ENCODE measurements around the gene PRR12. TPM values are rescaled to one million over a fixed set of nuclear protein-coding genes. Genes with fewer than 3 reads are reported as not detected.

The PRR12 gene
- total RNA-seq, 4 donors from 2014 or later = 11.6 to 32.7 (median 18.1) TPM

DNA sequence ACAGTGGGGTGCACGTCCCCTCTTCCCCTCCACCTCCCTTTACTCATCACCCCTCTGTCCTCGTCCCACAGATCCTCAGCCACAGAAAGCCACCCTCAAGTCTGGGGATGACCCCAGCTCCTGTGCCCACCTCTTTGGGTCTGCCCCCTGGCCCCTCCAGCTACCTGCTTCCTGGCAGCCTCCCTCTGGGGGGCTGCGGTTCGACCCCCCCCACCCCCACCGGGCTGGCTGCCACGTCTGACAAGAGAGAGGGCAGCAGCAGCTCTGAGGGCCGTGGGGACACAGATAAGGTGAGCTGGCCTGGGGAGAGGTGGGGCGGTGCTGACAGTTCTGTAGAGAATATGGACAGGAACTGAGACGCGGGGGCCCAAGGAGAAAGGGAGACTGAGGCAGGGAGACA is 63.6 kb downstream of the PRR12 start:
- Histone ChIP-seq H3K4me3 (no peak overlapping the region), H3K27ac (no peak overlapping the region), H3K27me3 (no peaks in the 10 kb centered on the region), H3K4me1 (no peaks in the 10 kb centered on the region), H3K36me3 (peaks cover 5 to 100% (median 56%) of the 10 kb centered on the region in 3 donors), H3K9me3 (no peaks in the 10 kb centered on the region)
- 88 to 91% methylated on average over 9 to 10 of the region's 10 CpGs for WGBS, 2 donors
- no peak for TF ChIP-seq POLR2A (IDR thresholded peaks at IDR 0.05)
- TF ChIP-seq EP300 (IDR thresholded peaks at IDR 0.05) = no peak
- TF ChIP-seq CTCF (IDR thresholded peaks at IDR 0.05) = no peak
- DNase-seq (ENCODE audit: low spot score in 2 of 2) = no peak

GRCh38 chr19:49655570-49656455 is 64.8 kb downstream of the PRR12 start:
- H3K4me1 ChIP-seq = no peaks in the 10 kb centered on the region
- 87% methylated on average over 22 to 23 of the region's 23 CpGs for WGBS, 2 donors
- H3K4me3 ChIP-seq = no peak overlapping the region
- peaks cover 5 to 100% (median 49%) of the 10 kb centered on the region in 3 donors for H3K36me3 ChIP-seq
- no peak overlapping the region for H3K27ac ChIP-seq
- H3K27me3 ChIP-seq = no peaks in the 10 kb centered on the region
- no peak for DNase-seq (ENCODE audit: low spot score in 2 of 2)
- TF ChIP-seq POLR2A (IDR thresholded peaks at IDR 0.05) (no peak), CTCF (IDR thresholded peaks at IDR 0.05) (no peak), EP300 (IDR thresholded peaks at IDR 0.05) (no peak)
- H3K9me3 ChIP-seq = no peaks in the 10 kb centered on the region

DNA sequence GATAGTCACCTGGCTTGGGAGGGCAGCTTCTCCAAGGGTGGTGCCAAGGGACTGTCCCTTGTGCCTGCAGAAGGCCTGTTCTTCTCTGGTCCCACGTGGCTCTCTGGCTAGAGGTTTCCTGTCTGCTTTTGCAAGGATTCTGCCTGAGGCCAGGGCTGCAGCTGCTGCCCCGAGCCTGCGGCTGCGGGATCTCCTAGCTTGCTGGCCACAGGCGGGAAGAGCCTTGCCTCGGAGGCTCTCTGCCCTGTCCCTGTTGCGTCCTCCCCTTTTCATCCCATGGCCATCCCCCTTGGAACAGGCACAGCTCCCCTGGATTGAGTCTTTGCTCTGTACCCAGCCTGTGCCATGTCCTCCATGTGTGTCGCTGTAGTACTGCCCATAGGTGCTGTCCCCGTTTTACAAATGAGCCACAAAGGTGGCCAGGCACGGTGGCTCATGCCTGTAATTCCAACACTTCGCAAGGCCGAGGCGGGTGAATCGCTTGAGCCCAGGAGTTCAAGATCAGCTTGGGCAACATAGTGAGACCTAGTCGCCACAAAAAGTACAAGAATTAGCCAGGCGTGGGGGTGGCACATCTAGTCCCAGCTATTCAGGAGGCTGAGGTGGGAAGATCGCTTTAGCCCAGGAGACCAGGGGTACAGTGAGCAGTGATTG is 65.6 kb downstream of the PRR12 start:
- H3K4me1 ChIP-seq = no peaks in the 10 kb centered on the region
- H3K27me3 ChIP-seq = no peaks in the 10 kb centered on the region
- H3K36me3 ChIP-seq = peaks cover 5 to 100% (median 49%) of the 10 kb centered on the region in 3 donors
- no peak overlapping the region for H3K4me3 ChIP-seq
- no peak for DNase-seq (ENCODE audit: low spot score in 2 of 2)
- TF ChIP-seq POLR2A (IDR thresholded peaks at IDR 0.05) (no peak), EP300 (IDR thresholded peaks at IDR 0.05) (no peak), CTCF (IDR thresholded peaks at IDR 0.05) (no peak)
- WGBS, 2 donors = 85 to 88% methylated on average over 14 to 17 of the region's 17 CpGs
- H3K27ac ChIP-seq = no peak overlapping the region
- no peaks in the 10 kb centered on the region for H3K9me3 ChIP-seq

DNA sequence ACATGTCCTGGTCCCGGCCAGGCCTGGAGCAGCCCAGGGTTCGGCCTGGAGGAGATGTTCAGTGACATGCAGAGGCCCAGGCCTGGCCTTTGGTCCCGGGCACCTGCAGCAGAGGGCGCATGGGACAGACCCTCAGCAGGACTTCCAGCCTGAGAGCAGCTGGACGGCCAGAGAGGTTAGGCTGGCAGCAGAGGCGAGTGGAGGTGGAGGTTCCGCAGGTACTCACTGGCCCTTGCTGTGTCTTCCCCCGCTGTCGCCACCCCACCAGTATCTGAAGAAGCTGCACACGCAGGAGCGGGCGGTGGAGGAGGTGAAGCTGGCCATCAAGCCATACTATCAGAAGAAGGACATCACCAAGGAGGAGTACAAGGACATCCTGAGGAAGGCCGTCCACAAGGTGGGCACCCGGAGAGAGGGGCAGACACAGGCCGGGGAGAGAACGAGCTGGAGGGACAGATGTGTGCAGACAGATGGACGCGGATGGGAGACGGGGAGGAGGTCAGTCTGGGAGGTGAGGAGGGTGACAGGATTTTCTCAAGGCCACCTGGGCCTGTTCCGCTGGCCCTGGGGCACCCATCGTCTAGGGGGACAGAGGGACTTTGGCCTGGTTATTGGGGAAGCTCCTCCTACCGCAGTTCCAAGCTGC is 66.6 kb downstream of the PRR12 start:
- Histone ChIP-seq H3K27me3 (no peaks in the 10 kb centered on the region), H3K4me1 (no peaks in the 10 kb centered on the region), H3K36me3 (peaks cover 5 to 100% (median 58%) of the 10 kb centered on the region in 3 donors), H3K9me3 (no peaks in the 10 kb centered on the region), H3K27ac (no peak overlapping the region), H3K4me3 (no peak overlapping the region)
- TF ChIP-seq POLR2A (IDR thresholded peaks at IDR 0.05) = no peak
- TF ChIP-seq CTCF (IDR thresholded peaks at IDR 0.05) = no peak
- TF ChIP-seq EP300 (IDR thresholded peaks at IDR 0.05) = no peak
- DNase-seq (ENCODE audit: low spot score in 2 of 2) = no peak
- 86 to 91% methylated on average over 22 of the region's 22 CpGs for WGBS, 2 donors

All from tibial nerve (tissue), 4 donors.